Effector CD8-positive, alpha-beta T cell (primary cell): ENCODE results near the gene LYSMD3.
A peak's percentile ranks its signal among the peaks of the same experiment; 100 is the strongest.

ENCODE experiments used
- DNase-seq: peaks from one replicate; lab custom pipeline; 2025; lab: John Stamatoyannopoulos, UW

The LYSMD3 gene

DNA sequence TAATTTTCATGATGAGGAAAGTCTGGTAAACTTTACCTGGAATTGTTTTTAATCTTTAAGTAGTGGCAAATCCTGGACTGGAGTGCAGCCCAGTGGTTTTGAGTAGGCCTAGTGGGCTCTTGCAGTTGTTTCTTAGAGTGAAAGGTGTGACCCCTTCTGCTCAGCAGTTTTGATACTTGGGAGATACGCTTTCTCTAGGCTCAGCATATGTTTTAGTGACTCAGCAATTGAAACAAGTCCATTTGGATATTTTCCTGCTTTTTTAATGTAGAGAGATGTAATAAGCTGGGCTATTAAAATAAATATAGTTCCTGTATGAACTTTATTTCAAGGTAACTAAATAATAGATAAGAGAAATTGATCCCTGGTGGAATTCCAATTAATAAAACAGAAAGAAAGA is 48.7 kb downstream of the LYSMD3 start:
- DNase-seq, result no peak

DNA sequence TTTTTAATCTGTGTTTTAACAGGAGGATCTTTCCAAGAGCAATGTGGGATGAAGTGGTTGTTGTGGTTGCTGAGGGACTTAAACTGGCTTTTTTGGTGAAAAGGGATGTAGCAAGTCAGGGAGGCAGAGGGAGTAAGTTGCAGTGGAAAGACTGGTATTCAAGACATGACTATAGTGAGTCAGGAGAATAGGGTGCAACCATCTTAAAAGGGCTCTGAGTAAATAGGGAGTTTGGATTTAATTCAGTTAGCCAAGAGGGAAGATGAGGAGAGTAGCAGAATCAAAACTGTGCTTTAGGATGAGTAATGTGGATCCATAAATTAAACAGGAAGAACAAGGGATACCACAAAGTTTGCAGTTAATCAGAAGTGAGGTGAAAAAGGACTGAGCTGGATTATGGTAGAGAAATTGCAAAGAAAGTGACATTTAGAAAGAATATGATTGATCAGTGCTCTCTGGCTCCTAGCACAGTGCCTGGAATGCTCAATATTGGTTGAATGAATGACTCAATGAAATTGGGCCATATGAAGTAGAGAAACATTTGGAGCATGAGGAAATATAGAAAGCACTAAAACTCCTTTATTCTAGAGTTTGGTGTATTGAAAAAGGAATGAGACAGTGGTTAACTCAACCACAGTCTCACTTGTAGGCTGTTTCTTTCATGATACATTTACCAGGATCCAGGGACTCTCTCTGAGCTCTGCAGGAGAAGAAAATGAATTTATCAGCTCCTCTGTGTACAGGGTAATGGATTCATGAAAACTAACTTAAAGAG is 49.6 kb downstream of the LYSMD3 start:
- DNase-seq, result no peak

DNA sequence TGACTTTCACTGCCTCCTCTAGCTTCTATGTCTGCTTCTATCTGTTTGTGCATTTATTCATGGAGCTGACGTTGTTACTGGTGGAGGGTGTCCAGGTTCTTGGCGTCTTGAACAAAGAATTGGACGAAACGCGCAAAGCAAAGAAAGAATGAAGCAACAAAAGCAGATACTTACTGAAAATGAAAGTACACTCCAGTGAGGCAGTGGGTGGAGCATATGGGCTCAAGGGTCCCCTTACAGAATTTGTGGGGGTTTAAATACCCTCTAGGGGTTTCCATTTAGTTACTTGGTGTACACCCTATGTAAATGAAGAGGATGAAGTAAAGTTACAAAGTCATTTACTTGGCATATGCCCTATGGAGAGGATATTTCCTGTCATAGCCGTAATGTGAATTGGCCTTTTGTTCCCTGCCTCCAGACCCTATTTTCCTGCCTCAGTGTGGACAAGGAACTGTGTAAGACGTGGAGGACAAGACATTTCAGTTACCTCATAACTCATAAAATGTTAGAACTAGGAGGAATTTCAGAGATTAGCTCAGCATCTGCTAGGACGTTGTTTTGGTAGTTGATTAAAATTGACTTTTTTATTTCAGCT is 51.7 kb downstream of the LYSMD3 start:
- DNase-seq, result no peak

- no peak for DNase-seq
Measured at GRCh38 chr5:90477073-90477472, 52.3 kb downstream of the LYSMD3 start.

DNA sequence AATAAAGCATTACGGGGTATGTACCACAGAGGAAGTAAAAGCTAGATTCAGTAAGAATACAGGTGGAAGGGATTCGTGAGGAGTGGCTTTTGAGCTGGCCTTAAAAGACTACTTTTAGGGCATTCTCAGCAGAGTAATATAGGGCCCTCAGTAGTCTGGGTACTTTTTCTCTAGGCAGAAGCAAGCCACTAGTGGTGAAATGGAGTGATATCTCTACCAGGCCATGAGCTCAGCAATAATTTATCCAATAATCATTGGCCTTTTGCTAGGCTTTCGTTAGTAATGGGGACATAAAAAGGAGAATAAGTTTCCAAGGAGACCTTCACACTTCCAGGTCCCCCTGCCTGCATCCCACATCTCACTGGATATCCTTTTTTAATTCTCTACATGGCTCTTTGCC is 53.0 kb downstream of the LYSMD3 start:
- DNase-seq, result no peak

DNA sequence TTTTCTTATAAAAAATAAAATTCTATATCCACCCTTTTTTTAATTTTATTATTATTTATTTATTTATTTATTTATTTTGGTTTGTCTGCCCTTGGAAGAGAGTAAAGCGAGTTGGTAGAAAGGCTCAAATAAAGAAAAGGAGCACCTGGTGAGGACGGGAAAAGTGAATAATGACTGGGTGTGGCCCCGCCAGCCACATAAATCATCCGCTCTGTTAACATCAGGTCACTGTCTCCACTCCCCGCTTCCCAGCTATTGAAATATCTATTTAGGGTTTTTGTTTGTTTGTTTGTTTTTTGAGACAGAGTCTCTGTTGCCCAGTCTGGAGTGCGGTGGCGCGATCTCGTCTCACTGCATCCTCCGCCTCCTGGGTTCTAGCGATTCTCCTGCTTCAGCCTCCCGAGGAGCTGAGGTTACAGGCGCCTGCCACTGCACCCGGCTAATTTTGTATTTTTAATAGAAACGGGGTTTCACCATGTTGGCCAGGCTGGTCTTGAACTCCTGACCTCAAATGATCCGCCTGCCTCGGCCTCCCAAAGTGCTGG is 53.9 kb downstream of the LYSMD3 start:
- DNase-seq, result no peak

GRCh38 chr5:90474235-90475107 is 54.9 kb downstream of the LYSMD3 start, which contains the start of the genes MBLAC2 and POLR3G:
Gene MBLAC2, minus strand, starts transcription at chr5:90474771. Its CDS starts 479 bp downstream, at chr5:90474292.
Gene POLR3G, plus strand, starts transcription at chr5:90474864. Its CDS starts 10,704 bp downstream, at chr5:90485568.
- peak; percentile 87 for DNase-seq

GRCh38 chr5:90473396-90474234 is 55.8 kb downstream of the LYSMD3 start:
- DNase-seq, result peak; percentile 17

DNA sequence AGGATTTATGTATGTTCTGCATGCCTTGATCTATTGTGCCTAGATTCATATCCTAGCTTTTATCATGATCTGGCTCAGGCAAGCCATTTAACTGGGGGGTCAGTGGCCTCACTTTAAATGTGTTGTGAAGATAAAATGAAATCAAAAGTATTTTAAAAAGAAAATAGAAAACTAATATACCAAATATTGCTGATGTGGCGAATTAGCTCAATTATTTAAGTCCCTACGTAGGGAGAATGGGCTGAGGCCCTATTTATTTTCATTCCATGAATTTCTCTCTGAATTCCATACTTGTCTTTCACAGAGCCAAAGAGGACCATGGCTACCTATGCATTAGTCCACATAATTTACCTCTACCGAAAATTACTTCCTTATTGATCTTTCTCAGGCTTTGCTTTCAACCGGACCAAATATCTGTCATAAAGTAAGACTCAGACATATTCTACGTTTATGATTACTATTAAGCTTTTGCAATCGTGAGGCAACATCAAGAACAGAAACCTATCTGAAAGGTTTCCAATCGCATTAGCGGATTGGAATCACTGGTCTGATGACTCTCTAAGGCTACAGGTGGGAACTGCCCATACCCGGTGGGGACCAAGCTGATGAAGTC is 56.5 kb downstream of the LYSMD3 start:
- DNase-seq, result no peak
